Activated CD8-positive, alpha-beta memory T cell treated with anti-CD3 and anti-CD28 coated beads, Interleukin-2, amount 50 U/mL, for 4 hours (primary cell): ENCODE measurements around the gene FSCB.
"Not testable (repeated sequence)": the region's sequence is repeated elsewhere in the genome, so short reads cannot be mapped to it uniquely, and the experiment has no call there.

ENCODE experiments used
- DNase-seq: peaks from one replicate; pipeline ENCODE4 v3.0.0-alpha.2; 2020

Gene FSCB, protein sequence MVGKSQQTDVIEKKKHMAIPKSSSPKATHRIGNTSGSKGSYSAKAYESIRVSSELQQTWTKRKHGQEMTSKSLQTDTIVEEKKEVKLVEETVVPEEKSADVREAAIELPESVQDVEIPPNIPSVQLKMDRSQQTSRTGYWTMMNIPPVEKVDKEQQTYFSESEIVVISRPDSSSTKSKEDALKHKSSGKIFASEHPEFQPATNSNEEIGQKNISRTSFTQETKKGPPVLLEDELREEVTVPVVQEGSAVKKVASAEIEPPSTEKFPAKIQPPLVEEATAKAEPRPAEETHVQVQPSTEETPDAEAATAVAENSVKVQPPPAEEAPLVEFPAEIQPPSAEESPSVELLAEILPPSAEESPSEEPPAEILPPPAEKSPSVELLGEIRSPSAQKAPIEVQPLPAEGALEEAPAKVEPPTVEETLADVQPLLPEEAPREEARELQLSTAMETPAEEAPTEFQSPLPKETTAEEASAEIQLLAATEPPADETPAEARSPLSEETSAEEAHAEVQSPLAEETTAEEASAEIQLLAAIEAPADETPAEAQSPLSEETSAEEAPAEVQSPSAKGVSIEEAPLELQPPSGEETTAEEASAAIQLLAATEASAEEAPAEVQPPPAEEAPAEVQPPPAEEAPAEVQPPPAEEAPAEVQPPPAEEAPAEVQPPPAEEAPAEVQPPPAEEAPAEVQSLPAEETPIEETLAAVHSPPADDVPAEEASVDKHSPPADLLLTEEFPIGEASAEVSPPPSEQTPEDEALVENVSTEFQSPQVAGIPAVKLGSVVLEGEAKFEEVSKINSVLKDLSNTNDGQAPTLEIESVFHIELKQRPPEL

GRCh38 chr14:44507183-44507582, at the start of gene FSCB:
Gene FSCB (minus strand): TSS chr14:44507283. CDS start chr14:44506987, 296 bp downstream.
- DNase-seq: no peak

- DNase-seq: no peak
Observed at GRCh38 chr14:44531658-44532057, 24.6 kb upstream of the FSCB start.

GRCh38 chr14:44530475-44530874, 23.4 kb upstream of the FSCB start:
- DNase-seq: no peak

DNA sequence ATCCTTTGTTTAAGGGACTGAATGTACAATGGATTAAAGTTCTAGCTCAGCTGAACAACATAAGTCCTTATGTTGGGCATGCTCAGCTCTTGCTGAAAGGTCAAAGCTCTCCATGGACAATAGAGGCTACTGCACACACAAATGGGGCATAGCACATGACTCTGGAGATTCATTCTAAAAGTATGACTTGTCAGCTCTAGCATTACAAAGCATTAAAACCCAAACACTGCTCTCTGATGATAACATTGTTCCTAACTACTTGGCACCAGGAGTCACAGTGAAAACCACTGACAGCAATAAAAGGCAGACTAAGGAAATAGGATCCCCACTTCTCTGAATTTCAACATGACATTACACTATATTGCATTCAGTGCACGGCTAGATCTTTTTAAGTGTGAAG, 21.9 kb upstream of the FSCB start:
- DNase-seq: no peak

DNA sequence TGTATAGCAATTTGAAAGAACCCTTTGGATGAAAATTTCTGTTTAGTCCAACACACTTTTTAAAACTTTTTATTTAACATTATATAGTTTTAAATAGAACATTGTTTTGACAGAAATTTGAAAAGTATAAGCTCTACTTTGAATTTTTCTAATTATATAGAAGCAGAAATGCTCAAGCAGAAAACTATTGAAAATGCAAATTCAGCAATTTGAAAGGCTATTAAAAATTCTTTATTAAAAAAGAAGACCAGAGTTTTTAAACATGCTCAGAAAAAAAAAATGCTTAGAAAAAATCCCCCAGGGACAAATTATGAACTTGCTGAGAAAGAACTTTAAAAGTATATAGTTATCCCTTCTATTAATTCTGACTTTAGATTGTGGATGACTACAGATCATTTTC, 21.1 kb upstream of the FSCB start:
- no peak for DNase-seq

GRCh38 chr14:44525237-44525636, 18.2 kb upstream of the FSCB start:
- DNase-seq: no peak

DNA sequence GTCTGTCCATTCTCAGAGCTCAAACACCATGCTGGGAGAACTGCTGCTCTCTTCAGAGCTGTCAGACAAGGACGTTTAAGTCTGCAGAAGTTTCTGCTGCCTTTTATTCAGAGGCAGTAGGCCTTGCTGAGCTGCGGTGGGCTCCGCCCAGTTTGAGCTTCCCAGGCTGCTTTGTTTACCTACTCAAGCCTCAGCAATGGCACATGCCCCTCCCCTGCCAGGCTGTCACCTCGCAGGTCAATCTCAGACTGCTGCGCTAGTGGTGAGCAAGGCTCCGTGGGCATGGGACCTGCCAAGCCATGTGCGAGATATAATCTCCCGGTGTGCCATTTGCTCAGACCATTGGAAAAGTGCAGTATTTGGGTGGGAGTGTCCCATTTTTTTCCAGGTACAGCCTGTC, 8.6 kb upstream of the FSCB start:
- DNase-seq: not testable (repeated sequence)

DNA sequence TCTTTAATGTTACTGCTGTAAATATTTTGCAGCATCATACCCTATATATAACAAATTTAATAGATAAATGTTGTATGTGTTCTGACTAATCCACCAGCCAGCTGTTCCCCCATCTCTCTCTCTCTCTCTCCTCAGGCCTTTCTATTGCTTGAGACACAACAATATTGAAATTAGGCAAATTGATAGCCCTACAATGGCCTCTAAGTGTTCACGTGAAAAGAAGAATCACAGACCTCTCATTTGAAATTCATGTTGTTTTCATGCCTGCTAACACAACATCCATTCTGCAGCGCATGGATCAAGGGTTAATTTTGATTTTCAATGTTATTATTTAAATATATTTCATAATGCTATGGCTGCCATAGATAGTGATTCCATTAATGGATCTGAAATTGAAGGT, 1.8 kb upstream of the FSCB start:
- no peak for DNase-seq

DNA sequence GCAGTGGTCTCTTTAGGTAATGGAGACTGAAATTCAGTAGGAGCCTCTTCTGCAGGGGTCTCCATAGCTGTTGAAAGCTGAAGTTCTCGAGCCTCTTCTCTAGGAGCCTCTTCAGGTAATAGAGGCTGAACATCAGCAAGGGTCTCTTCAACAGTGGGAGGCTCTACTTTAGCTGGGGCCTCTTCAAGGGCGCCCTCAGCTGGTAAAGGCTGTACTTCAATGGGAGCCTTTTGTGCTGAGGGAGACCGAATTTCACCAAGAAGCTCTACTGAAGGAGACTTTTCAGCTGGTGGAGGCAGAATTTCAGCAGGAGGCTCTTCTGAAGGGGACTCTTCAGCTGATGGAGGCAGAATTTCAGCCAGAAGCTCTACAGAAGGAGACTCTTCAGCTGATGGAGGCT, 1.5 kb downstream of the FSCB start:
- DNase-seq: no peak

- DNase-seq: no peak
Observed at GRCh38 chr14:44497148-44497547, 9.9 kb downstream of the FSCB start.

GRCh38 chr14:44494137-44494536, 12.9 kb downstream of the FSCB start:
- DNase-seq: no peak

GRCh38 chr14:44490966-44491365, 16.1 kb downstream of the FSCB start:
- DNase-seq: no peak

DNA sequence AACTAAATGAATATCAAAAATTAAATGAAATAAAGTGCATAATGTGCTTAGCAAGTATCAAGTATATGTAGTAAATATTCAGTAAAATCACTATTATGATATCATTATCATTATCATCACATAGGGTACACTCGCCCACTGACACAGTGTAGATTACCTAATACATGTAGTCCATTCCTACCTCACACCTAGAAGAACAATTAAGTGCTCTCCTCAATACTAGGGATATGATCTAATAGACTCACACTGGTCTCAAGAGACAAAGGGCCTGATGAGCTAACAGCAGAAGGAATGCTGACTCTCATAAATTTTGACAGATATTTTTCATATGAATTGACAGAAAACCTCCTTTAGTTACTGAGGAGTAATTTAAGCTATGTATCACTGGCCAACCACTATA, 29.1 kb downstream of the FSCB start:
- DNase-seq: no peak

DNA sequence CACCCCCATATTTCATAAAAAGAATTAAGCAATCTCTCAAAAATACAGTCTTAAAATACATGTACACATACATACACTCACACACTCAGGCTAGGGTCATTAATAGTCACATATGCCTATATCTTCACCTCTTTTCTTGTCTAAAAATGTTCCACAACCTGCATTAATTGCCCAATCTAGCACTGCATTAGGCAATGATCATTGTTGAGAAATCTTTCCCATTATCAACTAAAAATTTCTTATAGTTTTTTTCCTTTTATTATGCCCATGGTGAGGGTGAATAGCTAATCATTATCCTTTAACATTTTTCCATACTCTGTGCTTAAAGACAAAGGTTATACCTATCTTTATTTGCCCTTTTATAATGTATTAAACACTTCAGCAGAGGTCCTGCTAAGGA, 38.3 kb downstream of the FSCB start:
- DNase-seq: no peak

- DNase-seq: no peak
Observed at GRCh38 chr14:44463356-44464004, 43.6 kb downstream of the FSCB start.

- no peak for DNase-seq
Observed at GRCh38 chr14:44462381-44462780, 44.7 kb downstream of the FSCB start.

DNA sequence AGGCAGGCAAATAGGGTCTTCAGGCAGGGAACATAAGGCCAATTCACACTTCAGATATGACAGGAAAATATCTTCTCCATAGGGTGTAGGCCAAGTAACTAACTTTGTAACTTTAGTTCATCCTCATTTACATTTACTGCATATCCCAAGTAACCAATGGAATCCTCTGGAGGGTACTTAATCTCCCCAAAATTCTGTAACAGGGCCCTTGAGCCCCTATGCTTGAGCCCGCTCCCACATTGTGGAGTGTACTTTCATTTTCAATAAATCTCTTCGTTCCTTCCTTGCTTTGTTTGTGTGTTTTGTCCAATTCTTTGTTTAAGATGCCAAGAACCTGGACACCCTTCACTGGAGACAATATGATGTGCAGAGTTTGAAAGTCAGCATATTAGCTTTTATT, 45.3 kb downstream of the FSCB start:
- no peak for DNase-seq
